Stomach (tissue), 4 donors: ENCODE results near the gene TCF12.

ENCODE experiments used
- CTCF ChIP-seq, 7 experiments: fragments of 450-650 bp in 4 of 7; fragments of 200-600 bp in 3 of 7; sonication (generic) in 3 of 7; IDR thresholded peaks; one replicate each; pipeline ENCODE4 v1.5.1; 2016 to 2019; ENCODE audit warnings: antibody characterized with exemption in 7 of 7, control low read depth in 2 of 7, mild to moderate bottlenecking in 1 of 7
- EP300 ChIP-seq: sonication (generic); formaldehyde crosslinking; IDR thresholded peaks from one replicate; pipeline ENCODE4 v1.6.1; 2017; ENCODE audit warnings: antibody characterized with exemption
- POLR2A ChIP-seq, 4 donors: fragments of 450-650 bp; IDR thresholded peaks; one replicate each; pipeline ENCODE4 v1.6.1; 2016; ENCODE audit warnings: antibody characterized with exemption in 4 of 4, control low read depth in 2 of 4, mild to moderate bottlenecking in 1 of 4, moderate library complexity in 1 of 4
- POLR2AphosphoS5 ChIP-seq, 3 donors: sonication (generic); formaldehyde crosslinking; IDR thresholded peaks; one replicate each; pipeline ENCODE4 v1.6.1; 2016; ENCODE audit warnings: antibody characterized with exemption in 3 of 3

GRCh38 chr15:57158997-57159668 lies 240.7 kb downstream of the TCF12 start:
- no peak for TF ChIP-seq CTCF (IDR thresholded peaks at IDR 0.05)
- no peak for TF ChIP-seq POLR2A (IDR thresholded peaks at IDR 0.05)
- no peak for TF ChIP-seq POLR2AphosphoS5 (IDR thresholded peaks at IDR 0.05)
- TF ChIP-seq EP300 = no peak
